GM12878 (cell line): ENCODE data around the gene TEX36. TPM values are rescaled to one million over a fixed set of nuclear protein-coding genes. Genes with fewer than 3 reads are reported as not detected.
"Not testable (repeated sequence)": the region's sequence is repeated elsewhere in the genome, so short reads cannot be mapped to it uniquely, and the experiment has no call there.

ENCODE experiments used
- ATAC-seq: fragments of 200-7000 bp; cut with Tn5 transposase; 3 replicates; pipeline ENCODE4 v1.9.1; 2020; ENCODE audit warnings: mild to moderate bottlenecking, moderate library complexity
- BruUV-seq: library from RNA; stranded (reverse); fragments of 400-500 nt; replicated peaks from 2 replicates; lab custom pipeline; 2021; lab: Mats Ljungman, UMichigan
- CTCF ChIA-PET: fragments of 300-600 bp; sonication (Branson Sonifier 250); formaldehyde crosslinking; extraction: SDS; loops from one replicate; lab custom pipeline; 2021; ENCODE audit warnings: inconsistent platforms; lab: Yijun Ruan, JAX
- POLR2A ChIA-PET: fragments of 350-600 bp; formaldehyde crosslinking; extraction: SDS; loops from one replicate; lab custom pipeline; 2021; ENCODE audit warnings: inconsistent platforms; lab: Charles Lee
- RAD21 ChIA-PET: fragments of 300-600 bp; sonication (Branson Sonifier 250); formaldehyde crosslinking; loops from one replicate; lab custom pipeline; 2023; ENCODE audit warnings: antibody characterized with exemption; ENCODE audit not compliant: unreplicated experiment; lab: Charles Lee
- SMC1A ChIA-PET: fragments of 300-600 bp; sonication (Branson Sonifier 250); formaldehyde crosslinking; loops from one replicate; lab custom pipeline; 2023; ENCODE audit not compliant: unreplicated experiment, uncharacterized antibody; lab: Charles Lee
- DNase-seq: peaks from one replicate; pipeline ENCODE4 v3.0.0-alpha.2; 2011; ENCODE audit warnings: low read depth, low spot score
- FAIRE-seq: peaks from 3 replicates; lab custom pipeline; 2011; peaks lifted over from hg19 to GRCh38; lab: Jason Lieb, UNC
- H2AFZ ChIP-seq: 2 replicates; pipeline ENCODE4 v1.6.0; 2011; ENCODE audit warnings: low read depth, low read length, control low read depth; ENCODE audit not compliant: control insufficient read depth
- H3K27ac ChIP-seq: 2 replicates; pipeline ENCODE4 v1.5.1; 2011; ENCODE audit warnings: control low read depth; ENCODE audit not compliant: control insufficient read depth, insufficient read depth
- H3K27me3 ChIP-seq, 2 experiments: replicated peaks in 1 of 2; 2 replicates each; pipeline versions ENCODE4 v1.6.0 to v1.6.1; 2011; ENCODE audit warnings: low read length in 1 of 2; ENCODE audit not compliant: control insufficient read depth in 2 of 2, insufficient read depth in 2 of 2
- H3K36me3 ChIP-seq, 2 experiments: 2 replicates each; pipeline ENCODE4 v1.5.1; 2011; ENCODE audit warnings: low read length in 1 of 2; ENCODE audit not compliant: control insufficient read depth in 2 of 2, insufficient read depth in 2 of 2
- H3K4me1 ChIP-seq: 2 replicates; pipeline ENCODE4 v1.6.1; 2011; ENCODE audit warnings: mild to moderate bottlenecking, low read length, moderate library complexity, mixed read lengths; ENCODE audit not compliant: control insufficient read depth, insufficient read depth
- H3K4me2 ChIP-seq: 2 replicates; pipeline ENCODE4 v1.6.0; 2011; ENCODE audit warnings: control low read depth; ENCODE audit not compliant: control insufficient read depth, insufficient read depth
- H3K4me3 ChIP-seq: fragments of 200-600 bp; sonication (generic); 2 replicates; pipeline ENCODE4 v1.5.1; 2016
- H3K79me2 ChIP-seq: 2 replicates; pipeline ENCODE4 v1.6.0; 2011; ENCODE audit warnings: low read length; ENCODE audit not compliant: control insufficient read depth, insufficient read depth
- H3K9ac ChIP-seq: 2 replicates; pipeline ENCODE4 v1.8.0; 2011; ENCODE audit warnings: low read length, control low read depth, mixed read lengths; ENCODE audit not compliant: control insufficient read depth, insufficient read depth
- H3K9me3 ChIP-seq: replicated peaks from 3 replicates; pipeline ENCODE4 v1.5.1; 2011; ENCODE audit warnings: mild to moderate bottlenecking, low read length; ENCODE audit not compliant: control insufficient read depth, insufficient read depth
- H4K20me1 ChIP-seq: 2 replicates; pipeline ENCODE4 v1.6.0; 2011; ENCODE audit not compliant: control insufficient read depth, insufficient read depth
- ASH2L ChIP-seq: fragments of 300-600, 200-600 bp; sonication (generic); IDR thresholded peaks from 2 replicates; pipeline ENCODE4 v1.6.1; 2017; ENCODE audit warnings: low read depth, mild to moderate bottlenecking, borderline replicate concordance
- WGBS: methylation state at CpG from one replicate; pipeline ENCODE4 v1.1.6; 2016; ENCODE audit warnings: low lambda C conversion rate; ENCODE audit not compliant: insufficient replicate concordance, insufficient coverage; ENCODE audit errors: missing lambda C conversion rate; 5-methylcytosine and 5-hydroxymethylcytosine counted together
- in situ Hi-C: fragments of 300-500 bp; cut with MboI; formaldehyde crosslinking; loops from 9 replicates; pipeline ENCODE4 v1.14.3; 2018; ENCODE audit warnings: mixed read lengths
- intact Hi-C: fragments of 100-400 bp; cut with micrococcal nuclease; formaldehyde crosslinking; loops from one replicate; pipeline ENCODE4 v1.14.2; 2022; ENCODE audit not compliant: unreplicated experiment
- polyA plus RNA-seq, 11 experiments: library from polyadenylated mRNA; depleted of rRNA in 4 of 11; unstranded in 6 of 11; stranded (reverse) in 5 of 11; fragments of >200 nt; fragmentation: Nextera tagmentation in 4 of 11; fragmentation: Illumina TruSeq in 1 of 11; extraction: Ambion mirVana in 4 of 11; extraction: Trizol in 1 of 11; gene quantifications; 1 replicate in 1 of 11; 2 replicates in 10 of 11; pipeline versions ENCODE4 v1.2.1 to v1.2.3, GENCODE V29; 2011 to 2016; ENCODE audit warnings: inconsistent platforms in 2 of 11, missing spikeins in 2 of 11, low read depth in 1 of 11
- total RNA-seq, 4 experiments: library from RNA; depleted of rRNA in 3 of 4; stranded (reverse); fragments of >200 nt in 3 of 4; fragmentation: Illumina TruSeq in 1 of 4; extraction: Trizol in 1 of 4; gene quantifications; 2 replicates each; pipeline versions ENCODE4 v1.2.1 to v1.2.3, GENCODE V29; 2013 to 2021
- TF ChIP-seq, protein P1 (sequence below): fragments of 450-650 bp; IDR thresholded peaks from 2 replicates; pipeline ENCODE4 v1.6.1; 2017; ENCODE audit warnings: mild to moderate bottlenecking, moderate library complexity

The TEX36 gene
- total and polyA plus RNA-seq, 10 of the 15 experiments (the other 5 are each of a cell fraction or from before 2014, with no cell fraction given), result not detected

DNA sequence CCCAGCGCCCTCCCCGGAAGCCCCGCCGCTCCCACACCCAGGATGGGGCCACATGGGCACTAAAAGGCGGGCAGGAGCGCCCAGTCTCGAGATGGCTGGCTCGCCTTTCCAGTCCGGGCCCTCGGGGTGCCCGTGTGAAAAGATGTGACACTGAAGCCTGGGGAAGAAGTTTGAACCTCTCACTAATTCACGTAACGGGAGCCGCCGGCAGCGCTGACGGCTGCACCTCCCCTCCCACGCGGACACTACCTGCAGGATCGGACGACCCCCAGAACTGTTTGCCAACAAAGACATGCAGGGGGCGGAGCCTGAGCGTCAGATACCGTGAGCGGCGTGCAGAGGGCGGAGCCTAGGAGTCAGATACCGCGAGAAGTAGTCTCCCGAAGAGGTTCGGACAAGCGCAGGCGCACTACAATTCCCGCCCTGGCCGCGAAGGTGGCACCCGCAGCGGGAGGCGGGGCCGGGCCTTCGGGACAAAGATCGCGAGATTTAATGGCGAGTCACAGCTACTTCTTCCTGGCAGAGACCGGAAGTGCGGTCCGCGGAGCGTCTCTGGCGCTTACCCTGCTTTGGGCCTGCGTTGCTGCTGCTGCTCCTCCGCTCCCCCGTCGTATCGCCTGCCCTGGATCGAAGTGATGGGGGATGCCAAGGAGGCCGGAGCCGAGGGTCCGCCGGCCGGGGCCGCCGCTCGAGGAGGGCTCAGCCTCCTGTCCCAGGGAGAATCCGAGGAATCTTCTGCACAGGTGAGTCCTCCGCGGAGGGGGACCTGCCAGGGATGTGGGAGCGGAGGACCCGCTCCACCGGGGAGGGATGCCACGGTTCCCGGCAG, 36.4 kb upstream of the TEX36 start, which contains the start of gene EDRF1 (continued):
- peak; percentile 68; the same call in 1 of the 2 replicates for TF ChIP-seq ASH2L
- TF ChIP-seq, protein P1, sequence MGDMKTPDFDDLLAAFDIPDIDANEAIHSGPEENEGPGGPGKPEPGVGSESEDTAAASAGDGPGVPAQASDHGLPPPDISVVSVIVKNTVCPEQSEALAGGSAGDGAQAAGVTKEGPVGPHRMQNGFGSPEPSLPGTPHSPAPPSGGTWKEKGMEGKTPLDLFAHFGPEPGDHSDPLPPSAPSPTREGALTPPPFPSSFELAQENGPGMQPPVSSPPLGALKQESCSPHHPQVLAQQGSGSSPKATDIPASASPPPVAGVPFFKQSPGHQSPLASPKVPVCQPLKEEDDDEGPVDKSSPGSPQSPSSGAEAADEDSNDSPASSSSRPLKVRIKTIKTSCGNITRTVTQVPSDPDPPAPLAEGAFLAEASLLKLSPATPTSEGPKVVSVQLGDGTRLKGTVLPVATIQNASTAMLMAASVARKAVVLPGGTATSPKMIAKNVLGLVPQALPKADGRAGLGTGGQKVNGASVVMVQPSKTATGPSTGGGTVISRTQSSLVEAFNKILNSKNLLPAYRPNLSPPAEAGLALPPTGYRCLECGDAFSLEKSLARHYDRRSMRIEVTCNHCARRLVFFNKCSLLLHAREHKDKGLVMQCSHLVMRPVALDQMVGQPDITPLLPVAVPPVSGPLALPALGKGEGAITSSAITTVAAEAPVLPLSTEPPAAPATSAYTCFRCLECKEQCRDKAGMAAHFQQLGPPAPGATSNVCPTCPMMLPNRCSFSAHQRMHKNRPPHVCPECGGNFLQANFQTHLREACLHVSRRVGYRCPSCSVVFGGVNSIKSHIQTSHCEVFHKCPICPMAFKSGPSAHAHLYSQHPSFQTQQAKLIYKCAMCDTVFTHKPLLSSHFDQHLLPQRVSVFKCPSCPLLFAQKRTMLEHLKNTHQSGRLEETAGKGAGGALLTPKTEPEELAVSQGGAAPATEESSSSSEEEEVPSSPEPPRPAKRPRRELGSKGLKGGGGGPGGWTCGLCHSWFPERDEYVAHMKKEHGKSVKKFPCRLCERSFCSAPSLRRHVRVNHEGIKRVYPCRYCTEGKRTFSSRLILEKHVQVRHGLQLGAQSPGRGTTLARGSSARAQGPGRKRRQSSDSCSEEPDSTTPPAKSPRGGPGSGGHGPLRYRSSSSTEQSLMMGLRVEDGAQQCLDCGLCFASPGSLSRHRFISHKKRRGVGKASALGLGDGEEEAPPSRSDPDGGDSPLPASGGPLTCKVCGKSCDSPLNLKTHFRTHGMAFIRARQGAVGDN, result peak; percentile 64

DNA sequence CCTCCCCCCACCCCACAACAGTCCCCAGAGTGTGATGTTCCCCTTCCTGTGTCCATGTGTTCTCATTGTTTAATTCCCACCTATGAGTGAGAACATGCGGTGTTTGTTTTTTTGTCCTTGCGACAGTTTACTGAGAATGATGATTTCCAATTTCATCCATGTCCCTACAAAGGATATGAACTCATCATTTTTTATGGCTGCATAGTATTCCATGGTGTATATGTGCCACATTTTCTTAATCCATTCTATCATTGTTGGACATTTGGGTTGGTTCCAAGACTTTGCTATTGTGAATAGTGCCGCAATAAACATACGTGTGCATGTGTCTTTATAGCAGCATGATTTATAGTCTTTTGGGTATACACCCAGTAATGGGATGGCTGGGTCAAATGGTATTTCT, 31.8 kb upstream of the TEX36 start:
- POLR2A ChIA-PET, DNase-seq, H3K36me3 ChIP-seq, ATAC-seq, intact Hi-C loops, H3K79me2 ChIP-seq, H3K9me3 ChIP-seq, BruUV-seq, H2AFZ ChIP-seq, FAIRE-seq, H3K27ac ChIP-seq, H3K9ac ChIP-seq, in situ Hi-C loops, H4K20me1 ChIP-seq, H3K4me3 ChIP-seq, H3K4me1 ChIP-seq, RAD21 ChIA-PET, H3K4me2 ChIP-seq, H3K27me3 ChIP-seq, CTCF ChIA-PET, SMC1A ChIA-PET: not testable (repeated sequence)
- WGBS, result 100% methylated on average over 2 of the region's 4 CpGs
